ENCODE data around the gene UTY.

The UTY gene

GRCh38 chrY:13435968-13436937 lies 43.6 kb downstream of the UTY start (continued):
- TF ChIP-seq PPARA (CRISPR knock-in tag; IDR thresholded peaks at IDR 0.05; ENCODE audit: borderline replicate concordance) (no peak), GLIS3 (CRISPR knock-in tag; IDR thresholded peaks at IDR 0.05) (no peak), PATZ1 (CRISPR knock-in tag; IDR thresholded peaks at IDR 0.05; ENCODE audit: borderline replicate concordance) (no peak), ZFP30 (CRISPR knock-in tag; IDR thresholded peaks at IDR 0.05) (no peak), RARB (CRISPR knock-in tag; IDR thresholded peaks at IDR 0.05) (no peak), CSDC2 (CRISPR knock-in tag; IDR thresholded peaks at IDR 0.05) (no peak), ARNTL (CRISPR knock-in tag; IDR thresholded peaks at IDR 0.05; ENCODE audit: borderline replicate concordance, low read depth) (no peak)

DNA sequence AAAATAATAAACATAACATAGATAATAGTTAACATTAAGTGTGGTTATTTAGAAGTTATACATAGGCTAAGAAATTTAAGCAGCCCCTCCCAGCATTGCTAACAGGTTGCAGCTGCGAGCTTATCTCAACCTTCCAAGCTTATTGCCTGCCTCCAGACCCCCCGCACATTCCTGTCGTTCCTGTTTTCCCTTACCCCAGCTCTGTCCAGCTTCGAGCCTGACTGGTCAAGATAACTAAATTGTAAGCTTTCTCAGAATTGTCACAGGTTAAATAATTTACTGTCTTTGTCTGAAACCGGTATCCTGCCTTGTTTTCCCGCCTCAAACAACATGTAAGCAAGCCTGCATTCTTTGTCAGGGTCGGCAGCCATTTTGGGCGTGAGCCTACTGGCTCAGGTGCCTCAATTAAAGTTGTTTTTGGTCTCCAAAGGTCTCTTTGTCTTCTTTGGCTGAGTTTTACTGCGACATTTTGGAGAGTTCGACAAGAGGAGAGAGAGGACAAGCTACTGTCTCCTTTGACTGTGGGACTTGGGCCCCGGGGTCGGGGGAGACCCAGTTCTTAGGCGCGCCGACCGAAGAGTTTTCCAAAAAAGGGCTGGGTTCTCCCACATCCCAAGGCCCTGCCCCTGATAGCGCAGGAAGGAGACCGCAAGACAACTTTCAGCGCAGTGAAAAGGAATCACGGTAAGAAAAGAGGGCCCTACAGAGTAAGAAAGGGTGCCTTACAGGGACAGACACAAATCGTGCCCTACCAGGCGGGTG lies 44.4 kb downstream of the UTY start:
- TF ChIP-seq CREB5 (CRISPR knock-in tag; IDR thresholded peaks at IDR 0.05; ENCODE audit: low read depth), result no peak
- no peak for ATAC-seq

- TF ChIP-seq SNAI2 (CRISPR knock-in tag; IDR thresholded peaks at IDR 0.05) (no peak), RARB (CRISPR knock-in tag; IDR thresholded peaks at IDR 0.05) (no peak), TOX (CRISPR knock-in tag; IDR thresholded peaks at IDR 0.05; ENCODE audit: borderline replicate concordance) (no peak), CREB5 (CRISPR knock-in tag; IDR thresholded peaks at IDR 0.05; ENCODE audit: low read depth) (no peak), PPARA (CRISPR knock-in tag; IDR thresholded peaks at IDR 0.05; ENCODE audit: borderline replicate concordance) (no peak), ZNF8 (CRISPR knock-in tag; IDR thresholded peaks at IDR 0.05) (no peak), ESRRG (CRISPR knock-in tag; IDR thresholded peaks at IDR 0.05) (no peak), ZNF565 (CRISPR knock-in tag; conservative IDR thresholded peaks at IDR 0.05; ENCODE audit: low read depth) (no peak), TSHZ2 (CRISPR knock-in tag; IDR thresholded peaks at IDR 0.05) (no peak), GLIS3 (CRISPR knock-in tag; IDR thresholded peaks at IDR 0.05) (no peak), ZFP30 (CRISPR knock-in tag; IDR thresholded peaks at IDR 0.05) (no peak), OSR1 (CRISPR knock-in tag; IDR thresholded peaks at IDR 0.05) (no peak), TCF4 (CRISPR knock-in tag; IDR thresholded peaks at IDR 0.05; ENCODE audit: borderline replicate concordance) (no peak), CSDC2 (CRISPR knock-in tag; IDR thresholded peaks at IDR 0.05) (no peak), ZNF70 (CRISPR knock-in tag; IDR thresholded peaks at IDR 0.05) (no peak)
- no peak for ATAC-seq
Measured at GRCh38 chrY:13432293-13433025, 47.4 kb downstream of the UTY start.

GRCh38 chrY:13429551-13429950 lies 50.3 kb downstream of the UTY start:
- ATAC-seq, result no peak
- TF ChIP-seq RARB (CRISPR knock-in tag; IDR thresholded peaks at IDR 0.05), result no peak
- TF ChIP-seq PATZ1 (CRISPR knock-in tag; IDR thresholded peaks at IDR 0.05; ENCODE audit: borderline replicate concordance), result no peak
- TF ChIP-seq ZFP30 (CRISPR knock-in tag; IDR thresholded peaks at IDR 0.05), result no peak
- TF ChIP-seq ZC3H10 (CRISPR knock-in tag; IDR thresholded peaks at IDR 0.05), result no peak
- no peak for TF ChIP-seq ESRRG (CRISPR knock-in tag; IDR thresholded peaks at IDR 0.05)
- TF ChIP-seq TSHZ2 (CRISPR knock-in tag; IDR thresholded peaks at IDR 0.05), result no peak
- TF ChIP-seq ZNF565 (CRISPR knock-in tag; conservative IDR thresholded peaks at IDR 0.05; ENCODE audit: low read depth), result no peak
- no peak for TF ChIP-seq ZFP3 (CRISPR knock-in tag; IDR thresholded peaks at IDR 0.05)
- TF ChIP-seq ARNTL (CRISPR knock-in tag; IDR thresholded peaks at IDR 0.05; ENCODE audit: borderline replicate concordance, low read depth), result no peak

Measured in SK-N-SH treated with all-trans-retinoic acid at 6 μM for 48 hours (cell line).